ENCODE measurements around the gene FPR2. TPM values are rescaled to one million over a fixed set of nuclear protein-coding genes. Genes with fewer than 3 reads are reported as not detected.
"Not testable (repeated sequence)": the region's sequence is repeated elsewhere in the genome, so short reads cannot be mapped to it uniquely, and the experiment has no call there.

FPR2 gene
- total RNA-seq, 1 donor from 2014 or later = not detected

DNA sequence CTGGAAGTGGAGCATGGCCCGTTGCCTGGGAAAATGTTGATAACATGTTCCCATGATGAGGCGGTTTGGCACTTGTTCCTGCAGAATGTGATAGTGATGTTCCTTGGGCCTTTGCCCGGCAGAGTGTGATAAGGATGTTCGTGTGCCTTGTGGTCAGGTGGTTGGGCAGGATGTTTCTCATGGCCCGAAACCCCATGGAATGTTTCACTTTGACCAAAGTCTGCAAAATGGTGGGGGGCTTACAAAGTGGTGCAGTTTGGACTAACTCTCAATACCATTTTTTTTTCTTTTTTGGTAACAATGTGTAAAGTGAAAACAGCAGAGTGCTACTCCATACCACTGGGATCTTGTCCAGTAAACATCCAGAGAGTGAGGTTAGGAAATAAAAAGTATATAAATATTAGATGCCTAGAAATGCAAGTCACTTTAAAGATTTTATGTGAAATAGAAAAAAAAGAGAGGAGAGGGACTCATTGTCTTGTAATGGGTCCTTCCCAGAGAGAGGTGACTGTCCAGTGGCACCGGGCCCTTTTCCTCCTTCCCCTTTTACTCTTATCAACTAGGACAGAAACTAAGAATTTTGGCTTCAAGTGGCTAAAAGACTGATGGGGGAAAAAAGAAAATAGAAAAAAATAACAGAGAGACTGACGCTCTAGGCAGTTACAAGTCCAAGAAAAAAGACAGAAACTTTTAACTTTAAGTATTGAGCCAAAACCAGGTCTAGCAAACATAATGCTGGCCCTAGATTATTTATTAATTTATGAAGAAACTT, 39.7 kb downstream of the FPR2 start:
- Mint-ChIP-seq H3K36me3 (ENCODE audit: low read depth) (no peaks in the 10 kb centered on the region), H3K27me3 (ENCODE audit: low read depth) (no peaks in the 10 kb centered on the region), H3K9me3 (ENCODE audit: low read depth) (peaks cover 23% of the 10 kb centered on the region), H3K4me1 (ENCODE audit: low read depth) (peaks cover 17% of the 10 kb centered on the region), H3K27ac (ENCODE audit: unreplicated experiment) (no peak overlapping the region), H3K4me3 (ENCODE audit: unreplicated experiment) (no peak overlapping the region)
- no peak for DNase-seq (ENCODE audit: low spot score)
- TF ChIP-seq, protein P1, sequence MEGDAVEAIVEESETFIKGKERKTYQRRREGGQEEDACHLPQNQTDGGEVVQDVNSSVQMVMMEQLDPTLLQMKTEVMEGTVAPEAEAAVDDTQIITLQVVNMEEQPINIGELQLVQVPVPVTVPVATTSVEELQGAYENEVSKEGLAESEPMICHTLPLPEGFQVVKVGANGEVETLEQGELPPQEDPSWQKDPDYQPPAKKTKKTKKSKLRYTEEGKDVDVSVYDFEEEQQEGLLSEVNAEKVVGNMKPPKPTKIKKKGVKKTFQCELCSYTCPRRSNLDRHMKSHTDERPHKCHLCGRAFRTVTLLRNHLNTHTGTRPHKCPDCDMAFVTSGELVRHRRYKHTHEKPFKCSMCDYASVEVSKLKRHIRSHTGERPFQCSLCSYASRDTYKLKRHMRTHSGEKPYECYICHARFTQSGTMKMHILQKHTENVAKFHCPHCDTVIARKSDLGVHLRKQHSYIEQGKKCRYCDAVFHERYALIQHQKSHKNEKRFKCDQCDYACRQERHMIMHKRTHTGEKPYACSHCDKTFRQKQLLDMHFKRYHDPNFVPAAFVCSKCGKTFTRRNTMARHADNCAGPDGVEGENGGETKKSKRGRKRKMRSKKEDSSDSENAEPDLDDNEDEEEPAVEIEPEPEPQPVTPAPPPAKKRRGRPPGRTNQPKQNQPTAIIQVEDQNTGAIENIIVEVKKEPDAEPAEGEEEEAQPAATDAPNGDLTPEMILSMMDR (IDR thresholded peaks at IDR 0.05) = no peak

DNA sequence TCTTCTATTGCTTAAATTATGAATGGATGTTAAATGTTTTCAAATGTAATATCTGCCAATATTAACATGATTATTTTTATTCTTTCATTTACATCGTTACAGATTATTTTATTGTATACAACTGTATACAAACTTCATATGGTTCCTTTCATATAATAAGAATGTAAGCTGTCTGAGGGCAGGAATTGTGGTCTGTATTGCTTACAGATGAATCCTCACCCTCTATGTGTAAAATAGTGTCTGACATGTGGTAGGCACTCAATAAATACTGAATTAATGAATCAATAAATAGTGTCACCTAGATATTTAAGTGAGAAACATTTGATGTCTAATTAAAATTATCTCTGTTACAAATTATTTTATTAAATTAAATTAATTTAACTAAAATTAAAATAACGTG, 41.8 kb downstream of the FPR2 start:
- no peak for DNase-seq (ENCODE audit: low spot score)
- no peak overlapping the region for H3K4me3 Mint-ChIP-seq (ENCODE audit: unreplicated experiment)
- H3K27me3 Mint-ChIP-seq (ENCODE audit: low read depth) = no peaks in the 10 kb centered on the region
- peaks cover 17% of the 10 kb centered on the region for H3K4me1 Mint-ChIP-seq (ENCODE audit: low read depth)
- peaks cover 25% of the 10 kb centered on the region for H3K9me3 Mint-ChIP-seq (ENCODE audit: low read depth)
- TF ChIP-seq, protein P1 (IDR thresholded peaks at IDR 0.05) = no peak
- H3K27ac Mint-ChIP-seq (ENCODE audit: unreplicated experiment) = no peak overlapping the region
- no peaks in the 10 kb centered on the region for H3K36me3 Mint-ChIP-seq (ENCODE audit: low read depth)

DNA sequence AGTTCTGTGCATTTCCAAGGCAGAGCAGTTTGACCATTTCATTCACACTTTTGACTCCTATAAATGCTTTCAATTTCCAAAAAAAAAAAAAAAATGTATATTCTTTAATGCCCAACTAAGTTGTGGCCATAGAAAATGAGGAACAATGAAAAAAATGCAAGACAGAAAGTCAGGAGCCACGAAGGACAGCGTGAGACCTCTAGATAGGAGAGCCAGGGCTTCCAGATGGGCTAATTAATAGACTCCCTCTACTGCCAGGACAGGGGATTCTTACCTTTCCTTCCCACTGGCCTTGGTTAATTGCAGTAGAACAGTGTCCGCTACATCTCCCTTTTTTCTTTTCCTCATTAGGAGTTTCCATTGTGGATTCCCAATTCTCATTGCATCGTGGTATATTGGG, 42.5 kb downstream of the FPR2 start:
- TF ChIP-seq, protein P1 (IDR thresholded peaks at IDR 0.05) = no peak
- Mint-ChIP-seq H3K36me3 (ENCODE audit: low read depth) (no peaks in the 10 kb centered on the region), H3K4me1 (ENCODE audit: low read depth) (peaks cover 17% of the 10 kb centered on the region), H3K27ac (ENCODE audit: unreplicated experiment) (no peak overlapping the region), H3K27me3 (ENCODE audit: low read depth) (no peaks in the 10 kb centered on the region), H3K9me3 (ENCODE audit: low read depth) (peaks cover 26% of the 10 kb centered on the region), H3K4me3 (ENCODE audit: unreplicated experiment) (no peak overlapping the region)
- DNase-seq (ENCODE audit: low spot score) = no peak

DNA sequence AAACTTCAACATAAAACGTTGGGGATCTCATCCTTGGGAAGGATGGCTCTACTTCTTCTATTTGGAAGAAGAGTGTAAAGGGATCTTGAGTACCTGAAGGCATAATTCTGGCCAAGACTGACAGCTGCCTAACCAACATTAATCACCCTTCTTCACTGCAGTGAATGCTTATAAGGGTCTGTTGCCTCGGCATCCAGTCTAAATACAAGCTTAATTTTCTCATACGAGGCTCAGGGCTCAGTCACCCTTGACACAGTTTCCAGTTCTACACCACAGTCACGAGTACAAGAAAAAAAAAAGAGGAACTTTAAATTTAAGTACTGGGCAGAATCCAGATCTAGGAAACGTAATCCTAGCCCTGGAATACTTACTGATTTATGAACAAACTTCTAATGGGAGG, 43.0 kb downstream of the FPR2 start:
- no peak for DNase-seq (ENCODE audit: low spot score)
- Mint-ChIP-seq H3K27ac (ENCODE audit: unreplicated experiment) (no peak overlapping the region), H3K9me3 (ENCODE audit: low read depth) (peaks cover 30% of the 10 kb centered on the region), H3K36me3 (ENCODE audit: low read depth) (no peaks in the 10 kb centered on the region), H3K27me3 (ENCODE audit: low read depth) (no peaks in the 10 kb centered on the region), H3K4me1 (ENCODE audit: low read depth) (peaks cover 15% of the 10 kb centered on the region), H3K4me3 (ENCODE audit: unreplicated experiment) (no peak overlapping the region)
- TF ChIP-seq, protein P1 (IDR thresholded peaks at IDR 0.05) = no peak

DNA sequence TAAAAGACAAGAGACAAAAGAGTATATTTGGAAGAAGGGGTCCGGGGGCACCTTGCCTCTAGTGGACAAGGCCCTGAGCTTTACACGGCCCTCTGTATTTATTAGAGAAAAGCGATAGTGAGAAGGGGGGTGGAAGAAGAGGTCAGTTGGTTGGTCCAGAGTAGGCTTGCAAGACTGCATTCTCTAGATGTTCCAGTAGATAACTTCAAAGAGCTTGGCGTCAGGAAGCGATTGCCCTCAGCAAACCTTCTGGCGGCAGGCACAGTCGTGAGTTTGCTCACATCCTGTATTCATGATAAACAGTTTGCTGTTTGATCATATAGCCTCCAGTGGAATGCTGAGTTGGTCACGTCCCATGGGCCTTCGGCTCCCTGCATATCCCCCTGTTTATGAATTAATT, 43.8 kb downstream of the FPR2 start:
- H3K36me3 Mint-ChIP-seq (ENCODE audit: low read depth); H3K4me3 Mint-ChIP-seq (ENCODE audit: unreplicated experiment); DNase-seq (ENCODE audit: low spot score); H3K4me1 Mint-ChIP-seq (ENCODE audit: low read depth); H3K27ac Mint-ChIP-seq (ENCODE audit: unreplicated experiment); H3K27me3 Mint-ChIP-seq (ENCODE audit: low read depth): not testable (repeated sequence)
- H3K9me3 Mint-ChIP-seq (ENCODE audit: low read depth) = peaks cover 31% of the 10 kb centered on the region

DNA sequence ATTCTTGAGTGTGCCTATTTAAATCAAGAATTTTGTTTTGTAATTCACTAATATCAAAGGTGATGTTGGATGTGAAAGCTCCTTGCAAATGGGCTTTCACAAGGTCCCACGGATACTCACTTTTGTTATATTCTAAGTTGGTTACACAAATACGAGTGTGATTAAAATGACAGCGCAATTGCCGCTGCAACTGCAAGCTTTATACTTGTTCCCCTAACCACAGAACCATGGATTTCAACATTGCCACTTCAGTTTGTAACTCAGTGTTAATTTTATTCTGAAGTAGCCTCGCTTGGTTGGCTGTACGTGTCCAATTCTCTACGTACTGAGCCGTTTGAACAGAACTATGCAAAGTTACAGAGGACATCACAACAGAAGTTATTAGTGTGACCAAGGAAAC, 44.4 kb downstream of the FPR2 start:
- not testable (repeated sequence) for H3K27me3 Mint-ChIP-seq (ENCODE audit: low read depth); DNase-seq (ENCODE audit: low spot score); H3K4me1 Mint-ChIP-seq (ENCODE audit: low read depth); H3K4me3 Mint-ChIP-seq (ENCODE audit: unreplicated experiment); H3K36me3 Mint-ChIP-seq (ENCODE audit: low read depth); H3K27ac Mint-ChIP-seq (ENCODE audit: unreplicated experiment)
- H3K9me3 Mint-ChIP-seq (ENCODE audit: low read depth) = peaks cover 27% of the 10 kb centered on the region

DNA sequence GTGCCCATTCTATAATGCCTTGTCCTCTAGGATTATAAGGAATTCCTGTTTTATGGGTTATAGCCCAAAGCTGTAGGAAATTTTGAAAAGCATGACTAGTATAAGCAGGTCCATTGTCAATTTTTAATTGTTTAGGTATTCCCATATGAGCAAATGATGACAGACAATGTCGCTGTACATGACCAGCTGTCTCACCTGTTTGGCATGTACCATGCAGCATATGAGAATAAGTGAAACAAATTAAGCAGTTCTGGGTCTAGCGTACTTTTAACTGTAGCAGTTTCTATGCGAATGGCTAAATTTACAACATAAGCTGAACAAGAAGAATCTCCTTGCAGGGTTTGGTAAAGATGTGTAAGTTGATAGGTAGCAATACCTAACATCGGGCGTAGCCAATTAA, 45.6 kb downstream of the FPR2 start:
- H3K27me3 Mint-ChIP-seq (ENCODE audit: low read depth); H3K27ac Mint-ChIP-seq (ENCODE audit: unreplicated experiment); H3K4me3 Mint-ChIP-seq (ENCODE audit: unreplicated experiment); DNase-seq (ENCODE audit: low spot score); H3K4me1 Mint-ChIP-seq (ENCODE audit: low read depth); H3K36me3 Mint-ChIP-seq (ENCODE audit: low read depth): not testable (repeated sequence)
- H3K9me3 Mint-ChIP-seq (ENCODE audit: low read depth) = peaks cover 31% of the 10 kb centered on the region
